ENCODE data around the gene PLIN1. TPM values are rescaled to one million over a fixed set of nuclear protein-coding genes. Genes with fewer than 3 reads are reported as not detected.

PLIN1 gene
- total and polyA plus RNA-seq, 2 experiments from 2014 or later, result 0.21 to 0.90 TPM

DNA sequence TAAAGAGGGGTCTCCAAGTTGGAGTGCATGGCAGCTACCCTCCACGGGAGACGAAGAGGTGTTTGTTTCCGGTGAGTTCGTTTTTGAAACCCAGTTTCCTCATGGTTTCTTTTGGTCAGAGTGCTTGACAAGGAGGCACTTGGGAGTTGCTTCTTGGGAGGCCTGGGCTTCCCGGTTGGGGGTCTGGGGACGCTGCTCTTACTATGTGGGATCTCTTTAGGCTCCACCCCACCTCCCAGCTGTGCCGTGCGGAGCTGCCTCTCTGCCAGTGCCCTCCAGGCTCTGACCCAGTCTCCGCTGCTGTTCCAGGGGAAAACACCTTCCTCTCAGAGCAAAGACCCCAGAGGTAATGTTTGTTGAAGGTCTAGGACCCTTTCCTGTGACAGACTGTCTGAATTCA is 53.5 kb downstream of the PLIN1 start:
- H3K4me3 ChIP-seq, result no peak overlapping the region
- Mint-ChIP-seq H3K27ac (no peak overlapping the region), H3K4me3 (no peak overlapping the region), H3K36me3 (ENCODE audit: low read depth) (peaks cover 98% of the 10 kb centered on the region), H3K9me3 (peaks cover 5% of the 10 kb centered on the region), H3K27me3 (ENCODE audit: insufficient read depth, low read depth, poor library complexity) (peaks cover 24% of the 10 kb centered on the region), H3K4me1 (no peaks in the 10 kb centered on the region)
- H3K9me2 ChIP-seq (ENCODE audit: insufficient read depth), result no peaks in the 10 kb centered on the region
- no peaks in the 10 kb centered on the region for H3K4me1 ChIP-seq (ENCODE audit: insufficient read depth)
- ATAC-seq (no peak), DNase-seq (ENCODE audit: low spot score) (no peak)
- H3F3A ChIP-seq (replicated peaks; ENCODE audit: low read depth), result peaks cover 3% of the 10 kb centered on the region; the same call in 1 of the 2 replicates
- no peaks in the 10 kb centered on the region for H3K27me3 ChIP-seq (ENCODE audit: insufficient read depth)
- H3K27ac ChIP-seq (ENCODE audit: low read depth), result no peak overlapping the region
- peaks cover 83% of the 10 kb centered on the region for H3K36me3 ChIP-seq (ENCODE audit: insufficient read depth)
- no peak overlapping the region for H3K4me2 ChIP-seq
- peaks cover 25% of the 10 kb centered on the region for H4K20me1 ChIP-seq (replicated peaks; ENCODE audit: insufficient read depth)
- H2AFZ ChIP-seq, result no peak overlapping the region
- H3K79me2 ChIP-seq (replicated peaks; ENCODE audit: insufficient read depth), result 0 out of 2 replicates have a peak, but pooled peaks cover 4% of the 10 kb centered on the region
- TF ChIP-seq ZNF114 (CRISPR knock-in tag; IDR thresholded peaks at IDR 0.05) (no peak), NANOG (IDR thresholded peaks at IDR 0.05; ENCODE audit: borderline replicate concordance) (no peak), CREB1 (CRISPR knock-in tag; IDR thresholded peaks at IDR 0.05; ENCODE audit: low read depth) (no peak), JUNB (IDR thresholded peaks at IDR 0.05; ENCODE audit: unreplicated experiment) (no peak), POLR2AphosphoS5 (IDR thresholded peaks at IDR 0.05; ENCODE audit: low read depth) (no peak), STAT1 (IDR thresholded peaks at IDR 0.05; ENCODE audit: unreplicated experiment) (no peak), EZH2phosphoT487 (IDR thresholded peaks at IDR 0.05; ENCODE audit: unreplicated experiment) (no peak), ZNF331 (CRISPR knock-in tag; IDR thresholded peaks at IDR 0.05; ENCODE audit: low read depth) (no peak)
- TF ChIP-seq, protein P1, sequence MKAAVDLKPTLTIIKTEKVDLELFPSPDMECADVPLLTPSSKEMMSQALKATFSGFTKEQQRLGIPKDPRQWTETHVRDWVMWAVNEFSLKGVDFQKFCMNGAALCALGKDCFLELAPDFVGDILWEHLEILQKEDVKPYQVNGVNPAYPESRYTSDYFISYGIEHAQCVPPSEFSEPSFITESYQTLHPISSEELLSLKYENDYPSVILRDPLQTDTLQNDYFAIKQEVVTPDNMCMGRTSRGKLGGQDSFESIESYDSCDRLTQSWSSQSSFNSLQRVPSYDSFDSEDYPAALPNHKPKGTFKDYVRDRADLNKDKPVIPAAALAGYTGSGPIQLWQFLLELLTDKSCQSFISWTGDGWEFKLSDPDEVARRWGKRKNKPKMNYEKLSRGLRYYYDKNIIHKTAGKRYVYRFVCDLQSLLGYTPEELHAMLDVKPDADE (IDR thresholded peaks at IDR 0.05), result no peak

DNA sequence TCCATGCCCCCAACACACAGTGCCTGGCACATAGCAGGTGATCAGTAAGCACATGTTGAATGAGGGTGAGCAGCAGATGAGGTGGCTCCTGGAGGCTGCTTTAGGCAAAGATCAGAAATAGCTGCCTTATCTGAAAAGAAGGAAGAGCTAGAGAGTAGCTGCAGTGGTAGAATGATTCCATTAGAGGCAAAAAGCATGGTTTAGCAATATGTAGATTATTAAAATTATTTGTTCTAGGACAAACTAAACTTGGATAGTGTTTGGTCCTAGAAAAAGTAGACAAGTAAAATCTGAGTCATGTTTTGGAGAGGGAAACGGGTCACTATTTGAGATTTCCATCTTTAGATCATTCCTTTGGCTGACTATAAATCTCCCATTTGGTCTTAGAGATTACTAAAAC is 56.0 kb downstream of the PLIN1 start:
- Histone ChIP-seq H3K27ac (ENCODE audit: low read depth) (no peak overlapping the region), H3K4me3 (no peak overlapping the region), H3K36me3 (ENCODE audit: insufficient read depth) (peaks cover 87% of the 10 kb centered on the region), H3F3A (replicated peaks; ENCODE audit: low read depth) (peaks cover 3% of the 10 kb centered on the region; the same call in 1 of the 2 replicates), H3K27me3 (ENCODE audit: insufficient read depth) (no peaks in the 10 kb centered on the region), H4K20me1 (replicated peaks; ENCODE audit: insufficient read depth) (peaks cover 27% of the 10 kb centered on the region), H3K79me2 (replicated peaks; ENCODE audit: insufficient read depth) (peaks cover 4% of the 10 kb centered on the region; the same call in 1 of the 2 replicates), H3K4me2 (no peak overlapping the region), H3K9me2 (ENCODE audit: insufficient read depth) (no peaks in the 10 kb centered on the region), H3K4me1 (ENCODE audit: insufficient read depth) (no peaks in the 10 kb centered on the region), H2AFZ (no peak overlapping the region)
- no peak for ATAC-seq
- no peak for DNase-seq (ENCODE audit: low spot score)
- Mint-ChIP-seq H3K27me3 (ENCODE audit: insufficient read depth, low read depth, poor library complexity) (peaks cover 13% of the 10 kb centered on the region), H3K27ac (no peak overlapping the region), H3K9me3 (no peaks in the 10 kb centered on the region), H3K4me1 (no peaks in the 10 kb centered on the region), H3K36me3 (ENCODE audit: low read depth) (peaks cover 96% of the 10 kb centered on the region), H3K4me3 (no peak overlapping the region)
- TF ChIP-seq CREB1 (CRISPR knock-in tag; IDR thresholded peaks at IDR 0.05; ENCODE audit: low read depth) (no peak), EZH2 (IDR thresholded peaks at IDR 0.05; ENCODE audit: low read depth, unreplicated experiment) (no peak), JUNB (IDR thresholded peaks at IDR 0.05; ENCODE audit: unreplicated experiment) (no peak), STAT1 (IDR thresholded peaks at IDR 0.05; ENCODE audit: unreplicated experiment) (no peak), NANOG (IDR thresholded peaks at IDR 0.05; ENCODE audit: borderline replicate concordance) (no peak), ZNF114 (CRISPR knock-in tag; IDR thresholded peaks at IDR 0.05) (no peak)
- TF ChIP-seq, protein P2, sequence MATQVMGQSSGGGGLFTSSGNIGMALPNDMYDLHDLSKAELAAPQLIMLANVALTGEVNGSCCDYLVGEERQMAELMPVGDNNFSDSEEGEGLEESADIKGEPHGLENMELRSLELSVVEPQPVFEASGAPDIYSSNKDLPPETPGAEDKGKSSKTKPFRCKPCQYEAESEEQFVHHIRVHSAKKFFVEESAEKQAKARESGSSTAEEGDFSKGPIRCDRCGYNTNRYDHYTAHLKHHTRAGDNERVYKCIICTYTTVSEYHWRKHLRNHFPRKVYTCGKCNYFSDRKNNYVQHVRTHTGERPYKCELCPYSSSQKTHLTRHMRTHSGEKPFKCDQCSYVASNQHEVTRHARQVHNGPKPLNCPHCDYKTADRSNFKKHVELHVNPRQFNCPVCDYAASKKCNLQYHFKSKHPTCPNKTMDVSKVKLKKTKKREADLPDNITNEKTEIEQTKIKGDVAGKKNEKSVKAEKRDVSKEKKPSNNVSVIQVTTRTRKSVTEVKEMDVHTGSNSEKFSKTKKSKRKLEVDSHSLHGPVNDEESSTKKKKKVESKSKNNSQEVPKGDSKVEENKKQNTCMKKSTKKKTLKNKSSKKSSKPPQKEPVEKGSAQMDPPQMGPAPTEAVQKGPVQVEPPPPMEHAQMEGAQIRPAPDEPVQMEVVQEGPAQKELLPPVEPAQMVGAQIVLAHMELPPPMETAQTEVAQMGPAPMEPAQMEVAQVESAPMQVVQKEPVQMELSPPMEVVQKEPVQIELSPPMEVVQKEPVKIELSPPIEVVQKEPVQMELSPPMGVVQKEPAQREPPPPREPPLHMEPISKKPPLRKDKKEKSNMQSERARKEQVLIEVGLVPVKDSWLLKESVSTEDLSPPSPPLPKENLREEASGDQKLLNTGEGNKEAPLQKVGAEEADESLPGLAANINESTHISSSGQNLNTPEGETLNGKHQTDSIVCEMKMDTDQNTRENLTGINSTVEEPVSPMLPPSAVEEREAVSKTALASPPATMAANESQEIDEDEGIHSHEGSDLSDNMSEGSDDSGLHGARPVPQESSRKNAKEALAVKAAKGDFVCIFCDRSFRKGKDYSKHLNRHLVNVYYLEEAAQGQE (IDR thresholded peaks at IDR 0.05; ENCODE audit: unreplicated experiment), result no peak
- TF ChIP-seq, protein P3, sequence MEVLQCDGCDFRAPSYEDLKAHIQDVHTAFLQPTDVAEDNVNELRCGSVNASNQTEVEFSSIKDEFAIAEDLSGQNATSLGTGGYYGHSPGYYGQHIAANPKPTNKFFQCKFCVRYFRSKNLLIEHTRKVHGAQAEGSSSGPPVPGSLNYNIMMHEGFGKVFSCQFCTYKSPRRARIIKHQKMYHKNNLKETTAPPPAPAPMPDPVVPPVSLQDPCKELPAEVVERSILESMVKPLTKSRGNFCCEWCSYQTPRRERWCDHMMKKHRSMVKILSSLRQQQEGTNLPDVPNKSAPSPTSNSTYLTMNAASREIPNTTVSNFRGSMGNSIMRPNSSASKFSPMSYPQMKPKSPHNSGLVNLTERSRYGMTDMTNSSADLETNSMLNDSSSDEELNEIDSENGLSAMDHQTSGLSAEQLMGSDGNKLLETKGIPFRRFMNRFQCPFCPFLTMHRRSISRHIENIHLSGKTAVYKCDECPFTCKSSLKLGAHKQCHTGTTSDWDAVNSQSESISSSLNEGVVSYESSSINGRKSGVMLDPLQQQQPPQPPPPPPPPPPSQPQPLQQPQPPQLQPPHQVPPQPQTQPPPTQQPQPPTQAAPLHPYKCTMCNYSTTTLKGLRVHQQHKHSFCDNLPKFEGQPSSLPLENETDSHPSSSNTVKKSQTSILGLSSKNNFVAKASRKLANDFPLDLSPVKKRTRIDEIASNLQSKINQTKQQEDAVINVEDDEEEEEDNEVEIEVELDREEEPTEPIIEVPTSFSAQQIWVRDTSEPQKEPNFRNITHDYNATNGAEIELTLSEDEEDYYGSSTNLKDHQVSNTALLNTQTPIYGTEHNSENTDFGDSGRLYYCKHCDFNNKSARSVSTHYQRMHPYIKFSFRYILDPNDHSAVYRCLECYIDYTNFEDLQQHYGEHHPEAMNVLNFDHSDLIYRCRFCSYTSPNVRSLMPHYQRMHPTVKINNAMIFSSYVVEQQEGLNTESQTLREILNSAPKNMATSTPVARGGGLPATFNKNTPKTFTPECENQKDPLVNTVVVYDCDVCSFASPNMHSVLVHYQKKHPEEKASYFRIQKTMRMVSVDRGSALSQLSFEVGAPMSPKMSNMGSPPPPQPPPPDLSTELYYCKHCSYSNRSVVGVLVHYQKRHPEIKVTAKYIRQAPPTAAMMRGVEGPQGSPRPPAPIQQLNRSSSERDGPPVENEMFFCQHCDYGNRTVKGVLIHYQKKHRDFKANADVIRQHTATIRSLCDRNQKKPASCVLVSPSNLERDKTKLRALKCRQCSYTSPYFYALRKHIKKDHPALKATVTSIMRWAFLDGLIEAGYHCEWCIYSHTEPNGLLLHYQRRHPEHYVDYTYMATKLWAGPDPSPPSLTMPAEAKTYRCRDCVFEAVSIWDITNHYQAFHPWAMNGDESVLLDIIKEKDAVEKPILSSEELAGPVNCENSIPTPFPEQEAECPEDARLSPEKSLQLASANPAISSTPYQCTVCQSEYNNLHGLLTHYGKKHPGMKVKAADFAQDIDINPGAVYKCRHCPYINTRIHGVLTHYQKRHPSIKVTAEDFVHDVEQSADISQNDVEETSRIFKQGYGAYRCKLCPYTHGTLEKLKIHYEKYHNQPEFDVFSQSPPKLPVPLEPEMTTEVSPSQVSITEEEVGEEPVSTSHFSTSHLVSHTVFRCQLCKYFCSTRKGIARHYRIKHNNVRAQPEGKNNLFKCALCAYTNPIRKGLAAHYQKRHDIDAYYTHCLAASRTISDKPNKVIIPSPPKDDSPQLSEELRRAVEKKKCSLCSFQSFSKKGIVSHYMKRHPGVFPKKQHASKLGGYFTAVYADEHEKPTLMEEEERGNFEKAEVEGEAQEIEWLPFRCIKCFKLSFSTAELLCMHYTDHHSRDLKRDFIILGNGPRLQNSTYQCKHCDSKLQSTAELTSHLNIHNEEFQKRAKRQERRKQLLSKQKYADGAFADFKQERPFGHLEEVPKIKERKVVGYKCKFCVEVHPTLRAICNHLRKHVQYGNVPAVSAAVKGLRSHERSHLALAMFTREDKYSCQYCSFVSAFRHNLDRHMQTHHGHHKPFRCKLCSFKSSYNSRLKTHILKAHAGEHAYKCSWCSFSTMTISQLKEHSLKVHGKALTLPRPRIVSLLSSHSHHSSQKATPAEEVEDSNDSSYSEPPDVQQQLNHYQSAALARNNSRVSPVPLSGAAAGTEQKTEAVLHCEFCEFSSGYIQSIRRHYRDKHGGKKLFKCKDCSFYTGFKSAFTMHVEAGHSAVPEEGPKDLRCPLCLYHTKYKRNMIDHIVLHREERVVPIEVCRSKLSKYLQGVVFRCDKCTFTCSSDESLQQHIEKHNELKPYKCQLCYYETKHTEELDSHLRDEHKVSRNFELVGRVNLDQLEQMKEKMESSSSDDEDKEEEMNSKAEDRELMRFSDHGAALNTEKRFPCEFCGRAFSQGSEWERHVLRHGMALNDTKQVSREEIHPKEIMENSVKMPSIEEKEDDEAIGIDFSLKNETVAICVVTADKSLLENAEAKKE (CRISPR knock-in tag; IDR thresholded peaks at IDR 0.05), result no peak

Data from GM23338 (cell line).